Measurements from ENCODE around the gene PELI2. TPM values are rescaled to one million over a fixed set of nuclear protein-coding genes. Genes with fewer than 3 reads are reported as not detected.
A peak's percentile ranks its signal among the peaks of the same experiment; 100 is the strongest.

The PELI2 gene, protein sequence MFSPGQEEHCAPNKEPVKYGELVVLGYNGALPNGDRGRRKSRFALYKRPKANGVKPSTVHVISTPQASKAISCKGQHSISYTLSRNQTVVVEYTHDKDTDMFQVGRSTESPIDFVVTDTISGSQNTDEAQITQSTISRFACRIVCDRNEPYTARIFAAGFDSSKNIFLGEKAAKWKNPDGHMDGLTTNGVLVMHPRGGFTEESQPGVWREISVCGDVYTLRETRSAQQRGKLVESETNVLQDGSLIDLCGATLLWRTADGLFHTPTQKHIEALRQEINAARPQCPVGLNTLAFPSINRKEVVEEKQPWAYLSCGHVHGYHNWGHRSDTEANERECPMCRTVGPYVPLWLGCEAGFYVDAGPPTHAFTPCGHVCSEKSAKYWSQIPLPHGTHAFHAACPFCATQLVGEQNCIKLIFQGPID
- total RNA-seq: 1 to 10 TPM; 2.0 to 3.2 TPM

DNA sequence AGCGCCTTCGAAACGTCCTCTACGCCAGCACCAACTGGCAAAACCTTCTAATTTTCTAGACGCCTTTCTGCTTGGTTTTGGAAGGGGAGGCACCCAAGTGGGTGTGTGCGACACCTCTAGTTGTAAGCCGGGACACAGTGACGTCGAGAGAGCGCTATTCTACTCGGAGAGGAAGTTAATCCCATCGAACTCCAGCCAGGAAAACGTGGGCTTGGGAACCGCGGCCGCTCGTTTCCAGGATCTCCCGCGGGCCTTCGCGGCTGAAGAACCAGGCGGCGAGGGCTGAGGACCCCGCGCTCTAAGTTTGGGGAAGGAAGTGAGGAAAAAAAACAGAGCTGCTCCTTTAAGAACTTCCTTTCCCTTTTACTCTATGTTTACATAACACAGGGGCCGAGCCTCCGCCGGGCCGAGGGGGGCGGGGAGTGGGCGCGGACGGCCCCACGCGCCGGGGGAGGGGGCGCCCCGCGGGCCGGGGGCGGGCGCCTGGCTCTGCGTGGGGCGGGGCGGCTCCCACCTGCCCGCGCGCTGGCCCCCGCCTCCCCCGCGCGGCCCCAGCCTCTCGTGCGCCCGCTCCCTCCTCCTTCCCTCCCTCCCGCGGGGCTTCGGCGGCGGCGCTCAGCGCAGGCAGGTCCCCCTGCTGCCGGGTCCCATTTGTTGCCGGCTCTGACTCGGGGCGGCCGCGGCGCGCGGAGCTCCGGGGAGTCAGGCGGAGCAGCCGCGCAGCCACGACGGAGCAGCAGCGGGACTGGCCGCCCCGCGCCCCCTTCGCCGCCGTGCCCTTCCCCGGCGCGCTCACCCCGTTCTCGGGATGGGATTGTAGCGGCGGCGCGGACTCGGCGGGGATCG is at the start of gene PELI2:
Gene PELI2, plus strand, starts transcription at position 647 of the 846 bp plus-strand sequence. CDS start 250 bp downstream, outside the sequence.
- Mint-ChIP-seq H3K9me3 (no peaks in the 10 kb centered on the region), H3K27ac (peak within 1 kb of the TSS; percentile 55 to 61), H3K36me3 (no peaks in the 10 kb centered on the region)
- ATAC-seq (peak; percentile 63 to 87), DNase-seq (ENCODE audit: low spot score in 2 of 2) (peak; percentile 64 to 76)

DNA sequence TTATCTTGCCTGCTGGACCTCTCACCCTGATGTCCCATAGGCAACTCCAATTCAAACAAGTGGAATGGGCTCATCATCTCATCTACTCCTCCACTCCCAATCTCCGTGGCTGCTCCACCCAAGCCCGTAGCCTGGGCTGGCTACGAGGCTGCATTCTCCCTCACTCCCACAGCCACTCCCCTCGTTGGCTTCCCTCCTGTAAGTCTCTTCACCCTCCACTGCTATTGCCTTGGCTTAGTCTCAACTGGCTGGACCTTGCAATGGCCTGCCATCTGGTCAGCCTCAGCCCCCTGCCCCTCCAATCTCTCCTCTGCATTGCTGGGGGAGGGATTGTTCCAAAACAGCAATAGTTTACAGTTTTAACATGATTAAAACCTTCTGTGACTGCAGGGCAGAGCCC is 44.4 kb upstream of the PELI2 start:
- H3K9me3 Mint-ChIP-seq: no peaks in the 10 kb centered on the region
- DNase-seq (ENCODE audit: low spot score in 2 of 2): no peak
- no peak overlapping the region for H3K27ac Mint-ChIP-seq
- ATAC-seq: no peak
- no peaks in the 10 kb centered on the region for H3K36me3 Mint-ChIP-seq

DNA sequence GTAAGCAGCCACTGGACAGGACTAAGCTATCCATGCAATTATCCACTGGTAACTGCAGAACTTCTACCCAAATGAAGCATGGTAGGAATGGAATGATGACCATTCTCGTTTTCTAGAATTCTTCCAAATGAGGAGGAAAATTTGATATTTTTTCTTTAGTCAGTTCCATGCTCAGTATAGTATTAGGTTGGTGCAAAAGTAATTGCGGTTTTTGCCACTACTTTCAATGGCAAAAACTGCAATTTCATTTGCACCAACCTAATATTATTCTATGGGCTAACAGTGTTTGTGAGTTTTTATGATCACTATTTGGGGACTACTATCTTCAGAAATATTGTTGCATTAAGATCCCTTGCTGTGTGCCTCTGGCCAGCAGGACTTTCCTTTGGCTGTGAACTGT is 42.9 kb upstream of the PELI2 start:
- no peaks in the 10 kb centered on the region for H3K36me3 Mint-ChIP-seq
- no peaks in the 10 kb centered on the region for H3K9me3 Mint-ChIP-seq

DNA sequence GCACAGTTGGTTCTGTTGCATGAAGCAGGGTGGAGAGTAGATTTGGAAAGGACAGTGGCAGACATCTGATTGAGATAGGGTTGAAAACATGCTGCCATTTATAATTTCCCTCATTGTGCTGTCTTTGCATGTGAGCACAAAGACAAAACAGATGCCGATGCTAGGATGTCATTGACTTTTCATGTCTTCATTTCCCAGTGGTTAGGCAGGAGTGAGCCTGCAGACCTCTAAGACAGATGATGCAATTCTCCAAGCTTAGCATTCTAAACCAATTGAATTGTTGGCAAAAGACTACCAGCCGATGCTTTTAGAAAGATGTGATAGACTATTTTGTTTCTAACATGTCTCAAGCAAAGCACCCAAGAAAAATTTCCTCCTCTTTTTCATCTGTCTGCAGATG is 37.1 kb upstream of the PELI2 start:
- no peak overlapping the region for H3K27ac Mint-ChIP-seq
- H3K9me3 Mint-ChIP-seq: no peaks in the 10 kb centered on the region
- DNase-seq (ENCODE audit: low spot score in 2 of 2): no peak
- no peak for ATAC-seq
- no peaks in the 10 kb centered on the region for H3K36me3 Mint-ChIP-seq

More for the DNA sequence above, 42.9 kb upstream of the PELI2 start:
- no peak for ATAC-seq
- no peak overlapping the region for H3K27ac Mint-ChIP-seq
- DNase-seq (ENCODE audit: low spot score in 2 of 2): no peak

DNA sequence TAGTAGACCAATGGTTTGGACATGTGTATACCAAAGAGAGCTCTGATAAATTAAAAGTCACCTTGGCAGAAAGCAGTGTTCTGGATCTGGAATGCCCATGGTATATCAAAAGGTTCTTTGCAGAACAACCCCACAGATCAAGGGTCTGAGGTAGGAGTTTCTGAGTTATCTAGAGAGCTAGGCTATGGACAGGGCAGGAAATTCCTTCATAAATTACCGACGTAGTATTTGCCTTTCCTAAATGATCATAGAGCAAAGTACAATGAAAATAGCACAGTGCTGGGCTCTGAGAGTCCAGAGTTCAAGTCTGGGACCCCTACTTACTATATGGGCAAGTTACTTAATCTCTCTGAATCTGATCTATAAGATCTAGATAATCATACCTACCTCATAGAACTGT is 35.3 kb upstream of the PELI2 start:
- Mint-ChIP-seq H3K9me3 (no peaks in the 10 kb centered on the region), H3K27ac (no peak overlapping the region), H3K36me3 (no peaks in the 10 kb centered on the region)
- ATAC-seq (no peak), DNase-seq (ENCODE audit: low spot score in 2 of 2) (no peak)

DNA sequence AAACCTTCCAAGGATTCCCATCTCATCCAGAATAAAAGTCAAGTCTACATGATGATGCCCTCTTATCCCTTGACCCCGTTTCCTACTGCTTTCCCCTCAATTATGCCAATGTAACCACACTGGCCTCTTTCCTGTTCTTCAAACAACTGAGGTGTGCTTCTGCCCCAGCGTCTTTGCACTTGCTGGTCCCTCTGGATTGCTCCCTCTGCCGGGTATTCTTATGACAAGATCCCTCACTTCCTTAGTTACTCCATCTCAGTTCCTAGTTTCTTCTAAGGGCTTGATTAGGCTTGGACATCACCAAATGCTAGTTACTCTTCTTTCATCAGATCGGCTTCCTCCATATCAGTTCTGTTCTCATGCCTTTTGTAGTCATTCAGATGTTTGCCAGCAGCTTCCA is 32.7 kb upstream of the PELI2 start:
- DNase-seq (ENCODE audit: low spot score in 2 of 2): no peak
- Mint-ChIP-seq H3K36me3 (no peaks in the 10 kb centered on the region), H3K9me3 (no peaks in the 10 kb centered on the region), H3K27ac (no peak overlapping the region)
- ATAC-seq: no peak

DNA sequence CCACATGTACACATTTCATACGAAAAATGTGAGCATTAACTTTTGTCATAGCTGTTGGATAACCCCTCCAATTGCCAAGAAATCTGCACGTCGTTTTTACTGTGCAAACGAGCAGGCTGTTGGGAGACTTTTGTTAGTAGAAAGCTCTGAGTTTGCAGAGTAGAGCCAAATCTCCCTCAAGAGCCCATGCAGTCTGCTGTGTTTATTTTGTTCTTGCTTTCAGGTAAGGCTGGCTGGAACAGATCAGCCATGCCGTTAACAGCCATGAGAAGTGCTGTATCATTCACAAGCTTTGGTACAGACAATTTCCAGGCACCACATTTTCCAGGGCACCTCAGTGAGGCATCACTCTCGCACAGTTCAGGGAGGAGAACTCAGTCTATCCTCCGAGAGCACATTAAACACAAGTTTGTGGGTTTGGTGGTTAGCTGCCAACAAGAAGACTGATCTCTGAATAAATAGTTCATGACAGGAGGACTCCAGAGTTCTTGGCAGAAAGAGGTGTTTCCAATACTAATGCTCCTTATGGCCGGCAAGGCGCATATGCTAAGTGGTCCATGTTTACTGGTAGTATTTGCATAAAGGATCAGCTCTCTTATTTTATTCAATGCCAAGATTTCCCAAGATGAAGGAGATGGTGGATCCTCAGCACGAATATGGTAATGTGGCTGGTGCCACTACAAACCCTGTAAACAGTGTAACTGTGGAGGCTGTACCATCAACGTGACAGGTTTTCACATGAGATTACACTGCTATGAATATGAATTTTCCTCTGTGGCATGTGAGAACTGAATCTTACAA is 30.3 kb upstream of the PELI2 start:
- Mint-ChIP-seq H3K36me3 (no peaks in the 10 kb centered on the region), H3K27ac (no peak overlapping the region), H3K9me3 (no peaks in the 10 kb centered on the region)
- no peak for DNase-seq (ENCODE audit: low spot score in 2 of 2)
- ATAC-seq: no peak

DNA sequence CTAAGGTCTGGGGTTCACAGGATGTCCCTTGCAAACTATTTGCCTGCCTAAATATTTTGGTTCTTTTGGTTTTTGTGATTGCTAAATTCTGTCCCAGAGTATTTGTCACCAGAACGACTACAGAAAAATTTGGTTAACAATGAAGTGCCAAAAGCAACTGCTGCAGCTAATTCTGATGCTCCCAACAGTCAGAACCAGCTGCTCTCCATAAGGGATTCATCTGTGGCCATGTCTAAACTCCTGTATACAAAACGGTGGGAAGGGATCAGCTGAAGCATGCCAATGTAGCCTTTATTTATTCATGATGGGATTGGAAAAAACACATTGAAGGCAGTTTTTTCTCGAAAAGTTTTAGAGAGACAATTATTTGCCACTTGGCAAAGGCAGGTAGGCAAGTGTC is 29.3 kb upstream of the PELI2 start:
- H3K9me3 Mint-ChIP-seq: no peaks in the 10 kb centered on the region
- H3K36me3 Mint-ChIP-seq: no peaks in the 10 kb centered on the region
- no peak for ATAC-seq
- DNase-seq (ENCODE audit: low spot score in 2 of 2): no peak
- no peak overlapping the region for H3K27ac Mint-ChIP-seq

DNA sequence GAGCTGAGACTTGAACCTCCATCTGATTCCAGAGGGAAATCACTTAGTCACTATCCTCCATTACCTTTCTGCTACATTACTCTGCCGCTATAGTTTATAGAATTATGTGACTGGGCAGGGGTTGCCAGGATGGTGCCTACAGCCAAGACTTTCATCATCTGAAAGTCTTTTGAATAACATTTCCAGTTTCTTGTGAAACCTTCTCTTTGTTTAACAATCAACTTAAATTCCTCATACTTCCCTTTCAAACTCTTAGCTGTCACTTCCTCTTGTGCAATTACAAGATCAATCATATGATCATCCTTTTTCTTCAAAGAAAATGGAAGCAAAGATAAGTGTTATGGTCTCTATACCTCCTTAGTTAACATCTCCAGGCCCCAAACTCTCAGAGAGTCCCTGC is 25.4 kb upstream of the PELI2 start:
- ATAC-seq (no peak), DNase-seq (ENCODE audit: low spot score in 2 of 2) (no peak)
- Mint-ChIP-seq H3K36me3 (peaks cover 0 to 7% of the 10 kb centered on the region in 2 donors), H3K27ac (no peak overlapping the region), H3K9me3 (peaks cover 0 to 4% of the 10 kb centered on the region in 2 donors)

DNA sequence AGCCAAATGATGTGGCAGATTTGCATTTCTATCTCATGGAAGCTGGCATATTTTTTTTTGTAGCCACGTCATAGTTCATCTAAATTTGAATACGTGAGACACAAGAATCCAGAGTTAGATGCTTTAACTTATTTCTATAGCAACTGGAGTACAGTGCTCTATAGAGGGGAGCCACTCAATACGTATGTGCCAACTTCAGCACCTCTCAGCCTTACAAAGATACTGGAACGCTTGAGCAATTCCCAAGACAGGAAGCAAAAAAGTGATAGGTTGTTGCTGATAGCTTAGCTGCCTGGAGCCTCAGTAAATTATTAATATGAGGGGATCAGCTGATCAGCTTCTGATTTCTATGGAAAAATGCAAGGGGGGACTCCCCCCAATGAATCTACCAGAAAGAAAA is 24.1 kb upstream of the PELI2 start:
- Mint-ChIP-seq H3K27ac (no peak overlapping the region), H3K36me3 (peaks cover 0 to 7% of the 10 kb centered on the region in 2 donors), H3K9me3 (peaks cover 0 to 4% of the 10 kb centered on the region in 2 donors)
- DNase-seq (ENCODE audit: low spot score in 2 of 2): no peak
- no peak for ATAC-seq

DNA sequence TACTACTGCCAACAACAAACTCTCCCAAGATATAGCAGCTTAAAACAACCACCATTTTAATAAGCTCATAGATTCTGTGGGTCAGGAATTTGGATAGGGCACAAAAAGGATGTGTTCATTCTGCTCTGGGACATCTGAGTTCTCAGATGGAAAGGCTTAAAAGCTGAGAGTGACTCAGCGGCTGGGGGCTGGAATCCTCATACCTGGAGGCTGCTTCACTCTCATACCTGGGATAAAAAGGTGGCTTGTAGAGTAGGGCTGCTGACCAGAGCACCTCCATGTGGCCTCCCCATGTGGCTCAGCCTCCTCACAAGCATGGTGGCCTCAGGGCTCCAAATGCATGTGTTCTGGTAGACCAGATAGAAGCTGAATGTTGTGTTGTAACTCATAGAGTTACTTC is 20.2 kb upstream of the PELI2 start:
- Mint-ChIP-seq H3K36me3 (peaks cover 0 to 7% of the 10 kb centered on the region in 2 donors), H3K27ac (no peak overlapping the region), H3K9me3 (peaks cover 0 to 4% of the 10 kb centered on the region in 2 donors)
- DNase-seq (ENCODE audit: low spot score in 2 of 2): no peak
- ATAC-seq: no peak

DNA sequence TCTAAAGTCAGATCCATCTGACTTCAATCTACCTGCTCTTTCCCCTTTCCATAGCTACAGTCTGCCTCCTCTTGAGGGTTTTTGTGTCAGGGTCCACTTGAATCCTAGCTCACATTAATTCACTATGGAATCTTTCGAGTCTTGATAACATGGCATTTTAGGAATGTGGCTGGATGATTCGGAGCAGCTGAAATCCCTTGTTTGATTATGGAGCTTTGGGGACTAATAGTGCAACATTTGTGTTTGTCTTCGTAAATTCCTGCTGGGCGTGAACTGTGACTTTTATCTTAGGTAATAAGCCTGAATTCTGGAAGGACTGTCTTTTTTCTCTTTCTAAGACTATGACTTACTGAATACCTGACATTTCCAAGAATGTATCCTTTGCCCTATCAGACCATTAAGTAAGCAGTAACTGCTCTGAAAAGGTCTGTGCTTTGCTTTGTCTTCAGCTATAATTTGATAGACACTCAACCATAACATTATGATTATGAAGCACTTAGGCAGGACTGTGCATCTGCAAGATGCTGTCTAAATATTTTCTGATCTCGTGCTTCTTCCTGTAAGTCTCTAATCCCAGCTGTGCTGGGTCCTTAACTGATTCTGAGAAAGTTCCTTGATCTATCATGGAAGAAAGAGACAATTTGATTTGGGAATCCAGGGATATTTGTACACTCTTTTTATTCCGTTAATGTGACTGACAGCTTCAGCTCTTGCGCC is 19.0 kb upstream of the PELI2 start:
- ATAC-seq: no peak
- Mint-ChIP-seq H3K36me3 (peaks cover 0 to 7% of the 10 kb centered on the region in 2 donors), H3K27ac (no peak overlapping the region), H3K9me3 (peaks cover 0 to 4% of the 10 kb centered on the region in 2 donors)
- DNase-seq (ENCODE audit: low spot score in 2 of 2): no peak

DNA sequence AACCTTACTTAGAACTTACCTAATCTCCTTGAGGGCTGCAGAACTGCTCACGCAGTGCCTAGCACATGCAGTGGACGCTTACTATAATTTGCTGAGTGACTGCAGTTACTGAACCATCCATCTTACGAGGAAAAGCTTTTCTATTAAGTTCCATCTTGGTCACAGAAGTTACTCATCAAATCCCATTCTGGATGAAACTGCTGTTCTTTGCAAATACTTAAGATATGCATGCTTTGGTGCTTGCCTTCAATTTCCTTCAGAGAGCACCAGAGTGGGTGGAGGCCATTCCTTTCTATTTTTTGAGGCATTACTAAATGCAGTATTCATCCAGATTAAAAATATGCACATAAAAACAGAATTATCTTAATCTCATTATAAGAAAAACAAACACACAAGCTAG is 17.7 kb upstream of the PELI2 start:
- Mint-ChIP-seq H3K36me3 (peaks cover 0 to 5% of the 10 kb centered on the region in 2 donors), H3K27ac (no peak overlapping the region), H3K9me3 (peaks cover 0 to 4% of the 10 kb centered on the region in 2 donors)
- ATAC-seq (no peak), DNase-seq (ENCODE audit: low spot score in 2 of 2) (no peak)

DNA sequence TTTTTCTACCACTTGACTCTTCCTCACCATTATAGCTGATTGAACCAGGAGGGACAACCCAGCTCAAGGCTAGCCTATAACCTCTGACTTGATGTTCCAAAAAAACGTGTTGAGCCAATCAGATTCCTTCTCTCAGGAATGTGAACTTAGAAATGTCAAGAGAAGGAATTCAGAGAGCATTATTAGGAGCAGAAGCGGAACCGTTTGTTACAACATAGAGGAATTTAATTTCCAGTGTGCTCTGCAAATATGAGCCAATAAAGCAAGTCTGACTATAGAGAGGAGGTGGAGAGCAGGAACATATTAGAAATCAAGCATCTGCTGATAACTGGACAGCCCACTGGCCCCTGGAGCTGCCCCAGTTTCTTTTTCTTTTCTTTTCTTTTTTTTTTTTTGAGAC is 15.3 kb upstream of the PELI2 start:
- no peaks in the 10 kb centered on the region for H3K9me3 Mint-ChIP-seq
- no peak for ATAC-seq
- H3K27ac Mint-ChIP-seq: no peak overlapping the region
- no peak for DNase-seq (ENCODE audit: low spot score in 2 of 2)
- H3K36me3 Mint-ChIP-seq: no peaks in the 10 kb centered on the region

DNA sequence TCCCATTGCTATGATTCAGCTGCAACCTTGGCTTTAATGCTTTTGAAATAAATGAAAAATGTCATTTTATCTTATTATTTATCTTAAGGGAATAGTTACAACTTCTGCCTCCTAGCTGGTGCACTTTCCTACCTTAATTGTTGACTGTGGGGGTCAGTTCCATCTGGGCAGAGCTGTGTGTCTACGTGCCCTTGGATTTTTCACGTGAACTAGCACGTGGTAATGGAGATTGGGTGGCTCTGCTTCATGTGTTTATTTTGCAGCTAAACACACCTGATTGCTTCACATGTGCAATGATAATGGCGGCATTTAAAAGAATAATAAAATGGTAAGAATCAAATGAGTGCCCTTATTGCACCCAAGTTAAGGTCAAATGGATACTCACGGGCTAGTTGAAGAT is 10.6 kb upstream of the PELI2 start:
- no peaks in the 10 kb centered on the region for H3K36me3 Mint-ChIP-seq
- DNase-seq (ENCODE audit: low spot score in 2 of 2): no peak
- H3K9me3 Mint-ChIP-seq: no peaks in the 10 kb centered on the region
- no peak for ATAC-seq
- H3K27ac Mint-ChIP-seq: no peak overlapping the region

DNA sequence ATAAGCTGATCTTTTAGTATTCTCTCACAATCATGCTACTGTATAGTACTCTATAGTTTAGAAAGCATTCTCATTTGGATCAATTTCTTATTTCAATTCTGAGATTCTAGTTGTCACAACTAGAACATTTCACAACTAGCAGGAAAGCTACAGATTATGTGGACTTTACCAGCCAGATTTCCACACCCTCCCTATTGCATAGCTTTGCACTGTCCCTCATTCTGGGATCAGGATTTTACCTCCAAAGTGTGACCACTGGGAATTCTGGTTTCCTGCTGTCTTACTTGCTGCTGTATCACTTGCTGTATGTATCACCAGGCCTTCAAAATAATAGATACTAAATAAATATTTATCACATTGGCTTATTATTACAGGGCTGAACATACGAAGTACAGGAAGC is 10.2 kb upstream of the PELI2 start:
- ATAC-seq (no peak), DNase-seq (ENCODE audit: low spot score in 2 of 2) (no peak)
- no peaks in the 10 kb centered on the region for H3K9me3 Mint-ChIP-seq
- no peaks in the 10 kb centered on the region for H3K36me3 Mint-ChIP-seq
- H3K27ac Mint-ChIP-seq: no peak overlapping the region
